OCI-LY1 (cell line): ENCODE results near the gene ABHD17B.
A peak's percentile ranks its signal among the peaks of the same experiment; 100 is the strongest.

Experiments used
- H2AFZ ChIP-seq: fragments of 200-600 bp; sonication (generic), shearing (Covaris generic); 2 replicates; pipeline ENCODE4 v1.6.0; 2014; ENCODE audit warnings: antibody characterized with exemption, mild to moderate bottlenecking, low read length
- H3F3A ChIP-seq: fragments of 200-600 bp; sonication (generic), shearing (Covaris generic); 2 replicates; pipeline ENCODE4 v1.6.0; 2014; ENCODE audit warnings: mild to moderate bottlenecking, antibody characterized with exemption, low read length, moderate library complexity; ENCODE audit not compliant: insufficient read depth
- H3K27ac ChIP-seq: fragments of 200-600 bp; sonication (generic); 2 replicates; pipeline ENCODE4 v1.5.1; 2014; ENCODE audit warnings: low read length, mixed run types, mild to moderate bottlenecking, low read depth; ENCODE audit not compliant: poor library complexity, severe bottlenecking
- H3K27me3 ChIP-seq: fragments of 200-600 bp; sonication (generic); 2 replicates; pipeline ENCODE4 v1.6.0; 2014; ENCODE audit warnings: antibody characterized with exemption, mild to moderate bottlenecking, low read length, moderate library complexity; ENCODE audit not compliant: insufficient read depth
- H3K36me3 ChIP-seq: fragments of 200-600 bp; sonication (generic); 2 replicates; pipeline ENCODE4 v1.6.1; 2014; ENCODE audit warnings: mild to moderate bottlenecking, antibody characterized with exemption, low read length, moderate library complexity, mixed read lengths; ENCODE audit not compliant: insufficient read depth
- H3K4me1 ChIP-seq: fragments of 200-600 bp; sonication (generic); 2 replicates; pipeline ENCODE4 v1.5.1; 2014; ENCODE audit warnings: mild to moderate bottlenecking, low read length, moderate library complexity; ENCODE audit not compliant: insufficient read depth, severe bottlenecking
- H3K4me2 ChIP-seq: fragments of 200-600 bp; sonication (generic), shearing (Covaris generic); 2 replicates; pipeline ENCODE4 v1.6.1; 2014; ENCODE audit warnings: low read length
- H3K4me3 ChIP-seq: fragments of 200-600 bp; sonication (generic); 2 replicates; pipeline ENCODE4 v1.5.1; 2014; ENCODE audit warnings: low read length, low read depth, mild to moderate bottlenecking, mixed read lengths; ENCODE audit not compliant: poor library complexity, severe bottlenecking
- H3K79me2 ChIP-seq: fragments of 200-600 bp; shearing (Covaris generic); 2 replicates; pipeline ENCODE4 v1.6.1; 2016; ENCODE audit warnings: mixed run types, low read length, mixed read lengths; ENCODE audit not compliant: insufficient read depth
- H3K9ac ChIP-seq: fragments of 200-600 bp; sonication (generic), shearing (Covaris generic); 2 replicates; pipeline ENCODE4 v1.6.1; 2014; ENCODE audit warnings: mild to moderate bottlenecking, low read length, mixed read lengths
- H3K9me2 ChIP-seq: fragments of 200-600 bp; sonication (generic), shearing (Covaris generic); 2 replicates; pipeline ENCODE4 v1.6.1; 2014; ENCODE audit warnings: low read depth, mild to moderate bottlenecking, low read length, mixed read lengths
- H3K9me3 ChIP-seq: fragments of 200-600 bp; shearing (Covaris generic); 2 replicates; pipeline ENCODE4 v1.6.1; 2014; ENCODE audit warnings: low read length, mixed read lengths
- H4K20me1 ChIP-seq: fragments of 200-600 bp; sonication (generic), shearing (Covaris generic); 2 replicates; pipeline ENCODE4 v1.6.0; 2016; ENCODE audit warnings: mild to moderate bottlenecking, low read length; ENCODE audit not compliant: insufficient read depth
- EZH2 ChIP-seq: fragments of 200-600 bp; sonication (generic), shearing (Covaris generic); IDR thresholded peaks from 2 replicates; pipeline ENCODE4 v1.8.0; 2017; ENCODE audit warnings: borderline replicate concordance, mixed run types, mild to moderate bottlenecking, antibody characterized with exemption, low read length, moderate library complexity, mixed read lengths
- TF ChIP-seq, protein P1 (sequence below): fragments of 200-600 bp; sonication (generic), shearing (Covaris generic); IDR thresholded peaks from 2 replicates; pipeline ENCODE4 v1.5.1; 2017; ENCODE audit warnings: mild to moderate bottlenecking, antibody characterized with exemption, low read length, moderate library complexity, mixed read lengths

ABHD17B gene

DNA sequence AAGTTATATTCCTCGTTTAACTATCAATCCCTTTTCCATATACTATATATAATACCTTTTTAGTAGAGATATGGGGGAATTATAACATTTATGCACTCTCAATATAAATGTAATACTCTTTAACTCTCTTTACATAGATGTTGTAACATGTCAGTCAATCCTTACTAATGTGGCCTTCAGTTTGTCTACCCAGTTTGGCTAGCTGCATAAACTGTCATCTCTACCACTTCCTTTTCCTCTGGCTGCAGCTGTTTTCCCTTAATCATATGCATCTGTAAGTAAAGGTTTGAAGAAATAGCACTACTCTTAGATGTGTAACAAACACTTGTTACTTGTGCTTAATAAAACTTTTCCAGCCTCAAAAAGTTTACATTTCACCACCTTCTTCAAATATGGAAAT lies 13.4 kb downstream of the ABHD17B start:
- no peak overlapping the region for H3K4me3 ChIP-seq
- no peaks in the 10 kb centered on the region for H3K36me3 ChIP-seq
- H3K27ac ChIP-seq = peak overlapping the region; percentile 87
- H2AFZ ChIP-seq = no peak overlapping the region
- H3K79me2 ChIP-seq = peaks cover 82% of the 10 kb centered on the region
- peaks cover 81% of the 10 kb centered on the region for H3K4me1 ChIP-seq
- no peaks in the 10 kb centered on the region for H3K9me2 ChIP-seq
- H3K9ac ChIP-seq = peak overlapping the region; percentile 28; the same call in 1 of the 2 replicates
- TF ChIP-seq, protein P1, sequence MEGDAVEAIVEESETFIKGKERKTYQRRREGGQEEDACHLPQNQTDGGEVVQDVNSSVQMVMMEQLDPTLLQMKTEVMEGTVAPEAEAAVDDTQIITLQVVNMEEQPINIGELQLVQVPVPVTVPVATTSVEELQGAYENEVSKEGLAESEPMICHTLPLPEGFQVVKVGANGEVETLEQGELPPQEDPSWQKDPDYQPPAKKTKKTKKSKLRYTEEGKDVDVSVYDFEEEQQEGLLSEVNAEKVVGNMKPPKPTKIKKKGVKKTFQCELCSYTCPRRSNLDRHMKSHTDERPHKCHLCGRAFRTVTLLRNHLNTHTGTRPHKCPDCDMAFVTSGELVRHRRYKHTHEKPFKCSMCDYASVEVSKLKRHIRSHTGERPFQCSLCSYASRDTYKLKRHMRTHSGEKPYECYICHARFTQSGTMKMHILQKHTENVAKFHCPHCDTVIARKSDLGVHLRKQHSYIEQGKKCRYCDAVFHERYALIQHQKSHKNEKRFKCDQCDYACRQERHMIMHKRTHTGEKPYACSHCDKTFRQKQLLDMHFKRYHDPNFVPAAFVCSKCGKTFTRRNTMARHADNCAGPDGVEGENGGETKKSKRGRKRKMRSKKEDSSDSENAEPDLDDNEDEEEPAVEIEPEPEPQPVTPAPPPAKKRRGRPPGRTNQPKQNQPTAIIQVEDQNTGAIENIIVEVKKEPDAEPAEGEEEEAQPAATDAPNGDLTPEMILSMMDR = no peak
- TF ChIP-seq EZH2 = no peak
- peak overlapping the region; percentile 39 for H3K4me2 ChIP-seq
- no peaks in the 10 kb centered on the region for H4K20me1 ChIP-seq
- no peaks in the 10 kb centered on the region for H3K27me3 ChIP-seq
- no peaks in the 10 kb centered on the region for H3F3A ChIP-seq
- no peaks in the 10 kb centered on the region for H3K9me3 ChIP-seq

DNA sequence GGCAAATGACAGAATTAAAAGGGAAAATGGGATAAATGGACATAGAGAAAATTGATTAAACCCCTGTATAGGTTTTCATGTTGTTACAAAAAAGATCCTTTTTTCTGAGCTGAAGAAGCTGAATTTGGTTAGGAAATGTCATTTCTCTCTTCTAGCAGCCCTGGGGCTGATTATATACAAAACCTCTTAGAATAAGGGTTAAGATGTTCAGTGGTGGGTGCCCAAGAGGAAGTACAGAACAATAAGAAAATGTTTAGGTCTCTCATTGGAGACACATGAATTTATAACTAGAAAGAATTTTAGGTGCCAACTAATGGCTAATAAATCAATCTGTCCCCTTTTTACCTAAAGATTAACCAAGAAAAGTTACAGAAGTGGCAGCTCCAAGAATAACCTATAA lies 14.2 kb downstream of the ABHD17B start:
- TF ChIP-seq, protein P1 = no peak
- TF ChIP-seq EZH2 = no peak
- H3K9me2 ChIP-seq = no peaks in the 10 kb centered on the region
- no peak overlapping the region for H3K4me3 ChIP-seq

DNA sequence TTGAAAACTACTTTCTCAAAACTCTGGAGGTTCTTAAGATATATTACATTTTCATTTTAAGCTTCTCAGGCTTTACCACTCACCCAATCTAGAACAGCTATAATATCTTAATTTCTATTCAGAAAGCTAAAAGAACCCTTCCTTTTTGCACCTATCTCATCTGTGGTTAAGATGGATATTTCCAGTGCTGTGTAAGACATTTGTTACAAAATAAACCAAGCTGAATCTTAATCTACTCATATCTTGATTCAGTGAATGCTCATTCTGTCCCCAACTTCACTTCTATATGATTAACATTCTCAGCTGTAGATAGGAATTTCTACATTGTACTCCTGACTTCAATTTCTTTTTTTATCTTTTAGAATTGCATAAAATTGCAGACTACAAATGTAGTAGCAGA lies 15.0 kb downstream of the ABHD17B start:
- Histone ChIP-seq H2AFZ (no peak overlapping the region), H3K79me2 (peaks cover 79% of the 10 kb centered on the region), H4K20me1 (no peaks in the 10 kb centered on the region), H3F3A (no peaks in the 10 kb centered on the region), H3K9me3 (no peaks in the 10 kb centered on the region), H3K4me1 (peaks cover 79% of the 10 kb centered on the region), H3K4me3 (no peak overlapping the region), H3K27ac (peak overlapping the region; percentile 87), H3K36me3 (no peaks in the 10 kb centered on the region), H3K4me2 (0 out of 2 replicates have a peak overlapping the region, but pooled peaks have one; percentile 39), H3K9ac (peak overlapping the region; percentile 4; the same call in 1 of the 2 replicates), H3K27me3 (no peaks in the 10 kb centered on the region), H3K9me2 (no peaks in the 10 kb centered on the region)
- TF ChIP-seq EZH2 = no peak
- TF ChIP-seq, protein P1 = no peak

More for the DNA sequence above, 14.2 kb downstream of the ABHD17B start:
- H3K27me3 ChIP-seq = no peaks in the 10 kb centered on the region
- H3K4me1 ChIP-seq = peaks cover 79% of the 10 kb centered on the region
- H3K9ac ChIP-seq = peak overlapping the region; percentile 4; the same call in 1 of the 2 replicates
- H3K27ac ChIP-seq = peak overlapping the region; percentile 87
- no peaks in the 10 kb centered on the region for H4K20me1 ChIP-seq
- peaks cover 78% of the 10 kb centered on the region for H3K79me2 ChIP-seq
- no peaks in the 10 kb centered on the region for H3F3A ChIP-seq
- H3K4me2 ChIP-seq = peak overlapping the region; percentile 39
- no peak overlapping the region for H2AFZ ChIP-seq
- no peaks in the 10 kb centered on the region for H3K9me3 ChIP-seq
- H3K36me3 ChIP-seq = no peaks in the 10 kb centered on the region
